HG02678 (cell line): ENCODE data around the gene RPS13.
"Not testable (repeated sequence)": the region's sequence is repeated elsewhere in the genome, so short reads cannot be mapped to it uniquely, and the experiment has no call there.

Experiments
- ATAC-seq: cut with Tn5 transposase; IDR thresholded peaks from one replicate; pipeline ENCODE4 v1.9.1; 2021; ENCODE audit warnings: mild to moderate bottlenecking, moderate library complexity; ENCODE audit not compliant: unreplicated experiment

RPS13 gene

DNA sequence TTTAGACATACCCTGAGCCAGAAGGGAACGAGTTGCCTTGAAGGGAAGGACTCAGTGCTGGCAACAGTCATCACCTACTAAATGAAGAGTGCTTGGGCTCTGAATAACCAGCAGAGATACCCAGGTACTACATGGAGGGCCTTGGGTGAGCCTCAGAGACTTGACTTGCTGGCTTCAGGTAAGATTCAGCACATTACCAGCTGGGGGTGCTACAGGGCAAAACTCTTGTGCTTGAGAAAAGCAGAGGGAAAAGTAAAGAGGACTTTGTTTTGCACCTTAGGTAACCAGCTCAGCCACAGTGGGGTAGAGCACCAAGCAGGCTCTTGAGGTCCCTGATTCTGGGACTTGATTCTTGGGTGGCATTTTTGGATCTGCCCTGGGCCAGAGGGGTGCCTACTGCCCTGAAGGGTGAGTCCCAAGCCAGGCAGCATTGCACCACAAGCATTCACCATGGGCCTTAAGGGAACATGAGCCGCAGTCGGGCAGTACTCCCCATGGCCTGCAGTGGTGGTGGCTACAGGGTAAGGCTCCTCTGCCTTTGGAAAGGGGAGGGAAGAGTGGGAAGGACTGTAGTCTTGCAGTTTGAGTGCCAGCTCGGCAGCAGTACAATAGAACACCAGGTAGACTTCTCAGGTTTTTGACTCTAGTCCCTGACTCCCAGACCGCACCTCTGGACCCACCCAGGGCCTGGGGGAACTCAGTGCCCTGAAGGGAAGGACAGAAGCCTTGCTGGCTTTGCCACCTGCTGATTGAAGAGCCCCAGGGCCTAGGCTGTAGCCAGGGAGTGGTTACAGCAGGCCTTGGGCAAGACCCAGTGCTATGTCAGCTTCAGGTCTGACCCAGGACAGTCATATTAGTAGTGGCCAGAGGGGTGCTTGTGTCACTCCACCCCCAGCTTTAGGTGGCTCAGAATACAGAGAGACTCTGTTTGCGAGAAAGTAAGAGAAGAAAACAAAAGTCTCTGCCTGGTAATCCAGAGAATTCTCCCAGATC, 40.5 kb downstream of the RPS13 start:
- no peak for ATAC-seq

DNA sequence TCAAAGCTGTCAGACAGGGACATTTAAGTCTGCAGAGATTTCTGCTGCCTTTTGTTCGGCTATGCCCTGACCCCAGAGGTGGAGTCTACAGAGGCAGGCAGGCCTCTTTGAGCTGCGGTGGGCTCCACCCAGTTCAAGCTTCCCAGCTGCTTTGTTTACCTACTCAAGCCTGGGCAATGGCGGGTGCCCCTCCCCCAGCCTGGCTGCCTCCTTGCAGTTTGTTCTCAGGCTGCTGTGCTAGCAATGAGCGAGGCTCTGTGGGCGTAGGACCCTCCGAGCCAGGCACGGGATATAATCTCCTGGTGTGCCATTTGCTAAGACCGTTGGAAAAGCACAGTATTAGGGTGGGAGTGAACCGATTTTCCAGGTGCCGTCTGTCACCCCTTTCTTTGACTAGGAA, 43.4 kb downstream of the RPS13 start:
- ATAC-seq = not testable (repeated sequence)

DNA sequence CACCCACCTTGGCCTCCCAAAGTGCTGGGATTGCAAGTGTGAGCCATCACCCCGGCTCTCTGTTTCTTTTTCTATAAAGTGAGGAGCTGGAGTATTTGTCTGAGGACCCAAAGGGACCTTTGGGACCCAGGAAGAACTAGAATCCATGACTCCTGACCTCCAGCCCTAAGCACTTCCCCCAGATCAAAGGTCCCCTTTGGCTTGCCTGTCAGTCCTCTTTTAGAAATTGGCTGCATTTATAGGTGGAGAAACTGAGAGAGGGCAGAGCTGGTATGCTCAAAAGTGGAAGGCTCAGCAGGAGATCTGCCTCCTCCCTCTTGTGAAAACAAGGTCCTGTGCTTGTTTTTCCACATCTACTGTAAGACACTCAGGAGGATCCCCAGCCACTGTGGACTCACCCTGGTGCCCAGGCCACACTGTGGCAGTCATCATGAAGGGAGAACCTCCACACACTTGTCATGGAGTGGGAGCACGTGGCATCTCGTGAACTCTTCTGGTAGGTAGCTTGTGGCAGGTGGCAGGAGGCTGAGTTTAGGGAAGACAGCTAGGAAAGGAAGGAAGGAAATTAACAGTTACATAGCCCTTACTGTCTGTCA, 50.9 kb downstream of the RPS13 start:
- ATAC-seq = no peak

DNA sequence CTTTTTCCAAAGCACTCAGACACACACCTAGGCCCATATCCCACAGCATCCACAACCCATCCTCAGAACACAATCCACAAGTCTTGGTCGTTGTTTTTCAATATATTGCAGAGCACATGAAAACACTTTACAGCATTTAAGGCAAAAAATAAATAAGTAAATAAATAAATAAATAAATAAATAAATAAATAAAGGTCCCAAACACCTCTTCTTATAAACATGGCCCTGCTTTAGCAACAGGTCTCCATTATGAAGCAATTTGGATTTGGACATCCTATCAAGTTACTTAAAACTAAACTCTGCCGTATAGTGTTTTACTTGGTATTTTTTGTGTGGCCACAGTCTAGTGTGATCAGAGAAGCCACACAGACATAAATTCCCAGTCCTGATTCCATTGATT, 52.5 kb downstream of the RPS13 start:
- ATAC-seq = no peak
